Measurements from ENCODE around the gene SAT1. TPM values are rescaled to one million over a fixed set of nuclear protein-coding genes. Genes with fewer than 3 reads are reported as not detected.
"Not testable (repeated sequence)": the region's sequence is repeated elsewhere in the genome, so short reads cannot be mapped to it uniquely, and the experiment has no call there.

Gene SAT1
- total and polyA plus RNA-seq, 2 of the 13 experiments (the other 11 are each of a cell fraction or from before 2014, with no cell fraction given) = 216 to 1,243 TPM

DNA sequence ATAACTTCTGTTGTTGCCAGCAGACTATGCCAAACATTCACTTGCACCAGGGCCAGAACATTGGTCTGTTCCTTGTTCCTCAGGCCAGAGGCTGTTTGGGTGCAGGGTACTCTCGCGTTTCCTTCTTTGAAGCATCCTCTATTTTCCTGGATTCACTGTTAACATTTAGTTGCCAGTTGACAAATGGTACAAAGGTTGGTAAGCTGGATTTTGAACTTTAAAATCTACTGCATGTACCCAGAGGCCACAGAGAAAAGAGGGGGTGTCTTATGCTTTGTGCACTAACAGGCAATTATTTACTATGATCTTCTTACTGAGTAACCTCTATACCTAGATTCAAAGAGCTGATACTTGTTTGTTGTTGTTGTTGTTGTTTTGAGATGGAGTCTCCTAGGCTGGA is 12.8 kb upstream of the SAT1 start (continued):
- TF ChIP-seq, protein P1, sequence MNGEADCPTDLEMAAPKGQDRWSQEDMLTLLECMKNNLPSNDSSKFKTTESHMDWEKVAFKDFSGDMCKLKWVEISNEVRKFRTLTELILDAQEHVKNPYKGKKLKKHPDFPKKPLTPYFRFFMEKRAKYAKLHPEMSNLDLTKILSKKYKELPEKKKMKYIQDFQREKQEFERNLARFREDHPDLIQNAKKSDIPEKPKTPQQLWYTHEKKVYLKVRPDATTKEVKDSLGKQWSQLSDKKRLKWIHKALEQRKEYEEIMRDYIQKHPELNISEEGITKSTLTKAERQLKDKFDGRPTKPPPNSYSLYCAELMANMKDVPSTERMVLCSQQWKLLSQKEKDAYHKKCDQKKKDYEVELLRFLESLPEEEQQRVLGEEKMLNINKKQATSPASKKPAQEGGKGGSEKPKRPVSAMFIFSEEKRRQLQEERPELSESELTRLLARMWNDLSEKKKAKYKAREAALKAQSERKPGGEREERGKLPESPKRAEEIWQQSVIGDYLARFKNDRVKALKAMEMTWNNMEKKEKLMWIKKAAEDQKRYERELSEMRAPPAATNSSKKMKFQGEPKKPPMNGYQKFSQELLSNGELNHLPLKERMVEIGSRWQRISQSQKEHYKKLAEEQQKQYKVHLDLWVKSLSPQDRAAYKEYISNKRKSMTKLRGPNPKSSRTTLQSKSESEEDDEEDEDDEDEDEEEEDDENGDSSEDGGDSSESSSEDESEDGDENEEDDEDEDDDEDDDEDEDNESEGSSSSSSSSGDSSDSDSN (CRISPR knock-in tag; IDR thresholded peaks at IDR 0.05) = no peak

DNA sequence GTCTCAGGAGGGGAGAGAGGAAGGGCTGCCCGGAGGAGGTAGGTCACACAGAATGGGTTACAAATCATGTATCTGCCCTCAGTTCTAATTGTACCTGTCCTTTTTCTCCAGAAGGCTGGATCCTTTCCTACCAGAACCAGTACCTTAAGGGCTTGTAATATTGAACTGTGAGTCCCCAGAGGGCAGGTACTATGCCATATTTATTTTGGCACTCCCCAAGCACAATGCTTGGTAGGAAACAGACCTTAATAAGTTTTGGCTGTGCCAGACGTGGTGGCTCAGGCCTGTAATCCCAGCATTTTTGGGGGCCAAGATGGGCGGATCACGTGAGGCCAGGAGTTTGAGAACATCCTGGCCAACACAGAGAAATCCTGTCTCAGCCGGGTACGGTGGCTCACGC is 11.9 kb upstream of the SAT1 start:
- H3K4me1 ChIP-seq (ENCODE audit: insufficient read depth, low read length) = peaks cover 26% of the 10 kb centered on the region
- H3K4me3 ChIP-seq (replicated peaks in 1 of 3; ENCODE audit: insufficient read depth in 1 of 3, low read depth in 2 of 3, low read length in 3 of 3); H3K27ac ChIP-seq (ENCODE audit: extremely low read length, insufficient read depth, low read length); DNase-seq (ENCODE audit: low spot score); H3K36me3 ChIP-seq (replicated peaks in 1 of 2; ENCODE audit: control insufficient read depth in 1 of 2, insufficient read depth in 2 of 2, low read length in 2 of 2); H3K79me2 ChIP-seq (ENCODE audit: insufficient read depth, low read length); ATAC-seq; H4K20me1 ChIP-seq (ENCODE audit: insufficient read depth, low read length); H3K9me3 ChIP-seq (ENCODE audit: low read length); H2AFZ ChIP-seq (ENCODE audit: low read length); H3K27me3 ChIP-seq (ENCODE audit: control insufficient read depth in 1 of 2, insufficient read depth in 2 of 2, low read length in 2 of 2); H3K4me2 ChIP-seq (ENCODE audit: low read depth, low read length); in situ Hi-C loops (cut with HindIII; ENCODE audit: extremely low pct_ligation_motif_present, low pct_unique_long_range_greater_than_20kb); H3K9ac ChIP-seq (ENCODE audit: insufficient read depth, low read depth, low read length); intact Hi-C loops (cut with micrococcal nuclease; ENCODE audit: unreplicated experiment); FAIRE-seq; CTCF ChIA-PET (ENCODE audit: low intra/inter-chr PET ratio, low total read pairs); BruUV-seq (replicated peaks): not testable (repeated sequence)
- POLR2A ChIA-PET = interaction anchor here (1.3 kb wide), 2 partner anchors 12 to 28 kb away, joined by 5 to 11 read pairs; partner anchors contain the start of genes ACOT9 and SAT1
- 100% methylated on average over 2 of the region's 7 CpGs for WGBS (ENCODE audit: low lambda C conversion rate)

DNA sequence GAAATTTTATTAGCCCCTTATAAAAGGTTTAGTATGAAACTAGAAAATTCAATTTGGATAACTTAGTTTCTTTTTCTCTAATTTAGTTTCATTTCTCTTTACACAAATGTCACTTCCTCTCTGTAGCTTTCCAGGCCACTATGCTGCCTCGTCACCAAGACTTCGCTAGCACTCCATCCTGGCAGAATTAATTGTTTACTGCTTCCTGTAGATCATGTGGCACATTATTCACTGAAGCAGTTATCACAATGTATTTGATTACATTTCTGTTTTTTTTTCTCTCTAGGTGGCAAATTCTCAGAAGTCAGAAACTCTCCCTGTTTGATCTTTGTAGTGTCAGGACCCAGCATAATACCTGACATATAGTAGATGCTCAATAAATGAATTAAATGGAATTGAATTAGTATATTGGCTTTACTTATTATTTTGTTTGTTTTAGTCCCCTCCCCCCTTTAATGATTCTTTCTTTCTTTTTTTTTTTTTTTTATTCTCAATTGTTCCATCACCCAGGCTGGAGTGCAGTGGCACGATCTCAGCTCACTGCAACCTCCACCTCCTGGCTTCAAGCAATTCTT is 9.3 kb upstream of the SAT1 start:
- ChIA-PET CTCF (ENCODE audit: low intra/inter-chr PET ratio, low total read pairs) (no interaction called here), POLR2A (interaction anchor here (0.7 kb wide), 1 partner anchor 13 kb away, joined by 3 read pairs; no protein-coding TSS in a partner anchor)
- BruUV-seq (replicated peaks) = no TSS peak
- Histone ChIP-seq H3K4me1 (ENCODE audit: insufficient read depth, low read length) (peaks cover 27% of the 10 kb centered on the region), H3K27me3 (ENCODE audit: control insufficient read depth in 1 of 2, insufficient read depth in 2 of 2, low read length in 2 of 2) (no peaks in the 10 kb centered on the region), H3K9ac (ENCODE audit: insufficient read depth, low read depth, low read length) (no peak overlapping the region), H2AFZ (ENCODE audit: low read length) (no peak overlapping the region), H3K79me2 (ENCODE audit: insufficient read depth, low read length) (no peaks in the 10 kb centered on the region), H3K4me3 (replicated peaks in 1 of 3; ENCODE audit: insufficient read depth in 1 of 3, low read depth in 2 of 3, low read length in 3 of 3) (no peak overlapping the region), H3K9me3 (ENCODE audit: low read length) (no peaks in the 10 kb centered on the region), H3K27ac (ENCODE audit: extremely low read length, insufficient read depth, low read length) (no peak overlapping the region), H4K20me1 (ENCODE audit: insufficient read depth, low read length) (no peaks in the 10 kb centered on the region), H3K4me2 (ENCODE audit: low read depth, low read length) (no peak overlapping the region), H3K36me3 (replicated peaks in 1 of 2; ENCODE audit: control insufficient read depth in 1 of 2, insufficient read depth in 2 of 2, low read length in 2 of 2) (no peaks in the 10 kb centered on the region)
- ATAC-seq (no peak), FAIRE-seq (no peak), DNase-seq (ENCODE audit: low spot score) (no peak)
- intact Hi-C loops (cut with micrococcal nuclease; ENCODE audit: unreplicated experiment) = no loop called here
- 96% methylated on average over 3 of the region's 3 CpGs for WGBS (ENCODE audit: low lambda C conversion rate)
- in situ Hi-C loops (cut with HindIII; ENCODE audit: extremely low pct_ligation_motif_present, low pct_unique_long_range_greater_than_20kb) = no loop called here
- TF ChIP-seq KDM3A (CRISPR knock-in tag; IDR thresholded peaks at IDR 0.05; ENCODE audit: low read depth) = no peak

Measured in HepG2 (cell line).